H1 (cell line): ENCODE data around the gene PPP2R2D. TPM values are rescaled to one million over a fixed set of nuclear protein-coding genes. Genes with fewer than 3 reads are reported as not detected.

Experiments used
- CTCF ChIA-PET: fragments of 300-600 bp; sonication (Branson Sonifier 250); formaldehyde crosslinking; loops from one replicate; lab custom pipeline; 2021; ENCODE audit not compliant: partially characterized antibody; lab: Charles Lee
- POLR2A ChIA-PET: fragments of 300-600 bp; sonication (Branson Sonifier 250); formaldehyde crosslinking; loops from one replicate; lab custom pipeline; 2021; ENCODE audit warnings: inconsistent platforms; ENCODE audit not compliant: partially characterized antibody; lab: Charles Lee
- DNase-seq, 2 experiments: peaks; one replicate each; pipeline versions ENCODE4 v3.0.0 to v3.0.0-alpha.2; 2010 to 2022; ENCODE audit warnings: low spot score in 2 of 2, low read depth in 1 of 2, mixed read lengths in 1 of 2
- FAIRE-seq: peaks from 2 replicates; lab custom pipeline; 2011; peaks lifted over from hg19 to GRCh38; lab: Jason Lieb, UNC
- H2AFZ ChIP-seq: 2 replicates; pipeline ENCODE4 v1.8.1; 2012; ENCODE audit warnings: low read length, inconsistent platforms
- H2AK5ac ChIP-seq: 2 replicates; pipeline ENCODE4 v1.6.1; 2013; ENCODE audit warnings: low read depth, low read length
- H2BK120ac ChIP-seq: replicated peaks from 2 replicates; pipeline ENCODE3; 2013; ENCODE audit warnings: low read depth, low read length, inconsistent platforms
- H2BK12ac ChIP-seq: 2 replicates; pipeline ENCODE4 v1.6.1; 2013; ENCODE audit warnings: low read depth, low read length
- H2BK15ac ChIP-seq: 2 replicates; pipeline ENCODE4 v1.6.1; 2013; ENCODE audit warnings: low read length
- H2BK20ac ChIP-seq: 2 replicates; pipeline ENCODE4 v1.6.1; 2013; ENCODE audit warnings: low read length
- H2BK5ac ChIP-seq: 2 replicates; pipeline ENCODE4 v1.6.1; 2013; ENCODE audit warnings: low read depth, low read length
- H3K14ac ChIP-seq: 2 replicates; pipeline ENCODE4 v1.6.1; 2013; ENCODE audit warnings: inconsistent platforms; ENCODE audit not compliant: insufficient read length
- H3K18ac ChIP-seq: 2 replicates; pipeline ENCODE4 v1.6.1; 2013; ENCODE audit warnings: low read length; ENCODE audit errors: extremely low read depth
- H3K23ac ChIP-seq: 2 replicates; pipeline ENCODE4 v1.6.1; 2013; ENCODE audit warnings: inconsistent platforms; ENCODE audit not compliant: insufficient read length
- H3K23me2 ChIP-seq: 2 replicates; pipeline ENCODE4 v1.6.1; 2013; ENCODE audit warnings: low read depth, low read length
- H3K27ac ChIP-seq: 2 replicates; pipeline ENCODE4 v1.6.1; 2011; ENCODE audit warnings: low read depth, low read length, inconsistent platforms
- H3K27me3 ChIP-seq, 4 experiments: replicated peaks in 1 of 4; 1 replicate in 1 of 4; 2 replicates in 3 of 4; pipeline versions ENCODE4 v1.6.1 to v1.8.1; 2011 to 2013; ENCODE audit warnings: low read length in 3 of 4, mild to moderate bottlenecking in 3 of 4, inconsistent platforms in 2 of 4, mixed read lengths in 2 of 4, moderate library complexity in 1 of 4; ENCODE audit not compliant: control insufficient read depth in 3 of 4, insufficient read depth in 3 of 4; ENCODE audit errors: extremely low read depth in 1 of 4
- H3K36me3 ChIP-seq, 4 experiments: 2 replicates each; pipeline versions ENCODE4 v1.6.1 to v1.8.1; 2011 to 2013; ENCODE audit warnings: mild to moderate bottlenecking in 4 of 4, low read length in 3 of 4, moderate library complexity in 2 of 4, control low read depth in 1 of 4, inconsistent platforms in 1 of 4; ENCODE audit not compliant: insufficient read depth in 4 of 4, control insufficient read depth in 2 of 4
- H3K4ac ChIP-seq: replicated peaks from 2 replicates; pipeline ENCODE3; 2013; ENCODE audit warnings: low read length, low read depth, mixed read lengths, inconsistent platforms; ENCODE audit not compliant: insufficient read length
- H3K4me1 ChIP-seq, 4 experiments: replicated peaks in 1 of 4; 1 replicate in 1 of 4; 2 replicates in 3 of 4; pipeline versions ENCODE4 v1.6.1 to v1.8.1; 2011 to 2013; ENCODE audit warnings: low read length in 3 of 4, inconsistent platforms in 2 of 4, mixed read lengths in 1 of 4; ENCODE audit not compliant: insufficient read depth in 4 of 4, control insufficient read depth in 3 of 4
- H3K4me2 ChIP-seq, 2 experiments: 2 replicates each; pipeline versions ENCODE4 v1.6.1 to v1.8.1; 2011 to 2013; ENCODE audit warnings: low read depth in 2 of 2, low read length in 2 of 2, control low read depth in 1 of 2, inconsistent platforms in 1 of 2, mild to moderate bottlenecking in 1 of 2; ENCODE audit not compliant: insufficient read depth in 1 of 2
- H3K4me3 ChIP-seq, 4 experiments: fragments of 200-600, 300-600 bp in 1 of 4; sonication (generic), shearing (Covaris generic), sonication (Bioruptor Twin) in 1 of 4; 2 replicates each; pipeline versions ENCODE4 v1.5.1 to v1.8.1; 2011 to 2016; ENCODE audit warnings: low read length in 4 of 4, low read depth in 3 of 4, control low read depth in 2 of 4, inconsistent platforms in 2 of 4, mild to moderate bottlenecking in 2 of 4, mixed read lengths in 1 of 4, moderate library complexity in 1 of 4; ENCODE audit not compliant: insufficient read depth in 2 of 4; ENCODE audit errors: extremely low read depth in 1 of 4
- H3K56ac ChIP-seq: replicated peaks from 2 replicates; pipeline ENCODE3; 2013; ENCODE audit warnings: low read depth, mild to moderate bottlenecking, mixed read lengths, low read length, inconsistent platforms; ENCODE audit not compliant: insufficient read length
- H3K79me1 ChIP-seq: 2 replicates; pipeline ENCODE4 v1.6.1; 2013; ENCODE audit warnings: low read depth, low read length, control low read depth
- H3K79me2 ChIP-seq, 2 experiments: 2 replicates each; pipeline versions ENCODE4 v1.6.1 to v1.8.1; 2012 to 2013; ENCODE audit warnings: low read length in 2 of 2, mild to moderate bottlenecking in 2 of 2, inconsistent platforms in 1 of 2; ENCODE audit not compliant: insufficient read depth in 2 of 2, control insufficient read depth in 1 of 2
- H3K9ac ChIP-seq, 4 experiments: replicated peaks in 1 of 4; 1 replicate in 1 of 4; 2 replicates in 3 of 4; pipeline versions ENCODE4 v1.6.1 to v1.8.1; 2011 to 2013; ENCODE audit warnings: low read depth in 3 of 4, low read length in 3 of 4, control low read depth in 2 of 4, mild to moderate bottlenecking in 2 of 4, moderate library complexity in 2 of 4, inconsistent platforms in 1 of 4; ENCODE audit errors: extremely low read depth in 1 of 4
- H3K9me3 ChIP-seq, 2 experiments: 2 replicates each; pipeline versions ENCODE4 v1.6.1 to v1.8.1; 2012 to 2013; ENCODE audit warnings: mild to moderate bottlenecking in 2 of 2, moderate library complexity in 2 of 2, control low read depth in 1 of 2, inconsistent platforms in 1 of 2, low read depth in 1 of 2, low read length in 1 of 2, mixed read lengths in 1 of 2; ENCODE audit not compliant: insufficient read depth in 2 of 2
- H4K20me1 ChIP-seq, 2 experiments: replicated peaks in 1 of 2; 2 replicates each; pipeline versions ENCODE3 to v1.8.1; 2011 to 2013; ENCODE audit warnings: inconsistent platforms in 2 of 2, low read length in 2 of 2, mild to moderate bottlenecking in 1 of 2; ENCODE audit not compliant: insufficient read depth in 2 of 2, control insufficient read depth in 1 of 2
- H4K5ac ChIP-seq: 2 replicates; pipeline ENCODE4 v1.6.1; 2013; ENCODE audit warnings: low read length, low read depth, mixed read lengths, inconsistent platforms; ENCODE audit not compliant: insufficient read length
- H4K8ac ChIP-seq: 2 replicates; pipeline ENCODE4 v1.8.0; 2013; ENCODE audit warnings: mild to moderate bottlenecking, moderate library complexity, low read length, inconsistent platforms; ENCODE audit not compliant: insufficient read depth; ENCODE audit errors: extremely low read depth
- H4K91ac ChIP-seq: replicated peaks from 2 replicates; pipeline ENCODE3; 2013; ENCODE audit warnings: low read length, mixed read lengths, inconsistent platforms; ENCODE audit not compliant: insufficient read length
- ASH2L ChIP-seq: fragments of 200-600, 300-600 bp; sonication (generic); IDR thresholded peaks from one replicate; pipeline ENCODE4 v1.7.1; 2017; ENCODE audit warnings: low read length
- ATF3 ChIP-seq: IDR thresholded peaks from 2 replicates; pipeline ENCODE4 v1.6.1; 2011; ENCODE audit warnings: low read depth, mild to moderate bottlenecking, low read length; ENCODE audit not compliant: insufficient read depth
- EZH2 ChIP-seq: fragments of 200-600 bp; sonication (generic); IDR thresholded peaks from 2 replicates; pipeline ENCODE4 v1.7.1; 2012; ENCODE audit warnings: low read depth, mild to moderate bottlenecking, moderate library complexity, low read length, inconsistent platforms; ENCODE audit not compliant: severe bottlenecking
- KDM1A ChIP-seq: fragments of 200-600, 300-600 bp; sonication (generic); IDR thresholded peaks from 2 replicates; pipeline ENCODE4 v1.7.1; 2016; ENCODE audit warnings: mild to moderate bottlenecking, low read length, borderline replicate concordance
- WGBS, 2 experiments: shearing (Covaris generic) in 1 of 2; methylation state at CpG; one replicate each; pipeline versions ENCODE4 v1.1.6 to v1.1.7; 2013 to 2015; ENCODE audit warnings: low lambda C conversion rate in 2 of 2, mixed read lengths in 2 of 2, inconsistent platforms in 1 of 2, low coverage in 1 of 2, missing lambda C conversion rate in 1 of 2; ENCODE audit not compliant: insufficient replicate concordance in 2 of 2, insufficient coverage in 1 of 2, insufficient read length in 1 of 2; ENCODE audit errors: extremely low coverage in 1 of 2, missing lambda C conversion rate in 1 of 2; 5-methylcytosine and 5-hydroxymethylcytosine counted together
- polyA plus RNA-seq, 7 experiments: library from polyadenylated mRNA; depleted of rRNA in 3 of 7; stranded (reverse) in 5 of 7; unstranded in 2 of 7; fragments of >200 nt in 5 of 7; fragments of 200-250 nt in 2 of 7; gene quantifications; 1 replicate in 5 of 7; 2 replicates in 1 of 7; 4 replicates in 1 of 7; pipeline versions ENCODE4 v1.2.1 to v1.2.3, GENCODE V29; 2011 to 2013; ENCODE audit warnings: missing spikeins in 2 of 7, mixed read lengths in 2 of 7
- total RNA-seq: library from RNA; stranded (reverse); fragmentation: NEBNext Ultra II Directional; extraction: Animal tissue kit (Norgen Biotek cat#: 25700); gene quantifications from 2 replicates; pipeline ENCODE4 v1.2.1, GENCODE V29; 2021

The PPP2R2D gene
- total and polyA plus RNA-seq, 2 of the 8 experiments (the other 6 are each of a cell fraction or from before 2014, with no cell fraction given): 25.4 to 32.8 TPM

- Histone ChIP-seq H3K4ac (no peak overlapping the region), H3K79me1 (no peaks in the 10 kb centered on the region), H3K14ac (no peak overlapping the region), H2BK15ac (no peak overlapping the region), H4K8ac (no peak overlapping the region), H4K20me1 (no peaks in the 10 kb centered on the region), H2BK12ac (no peak overlapping the region), H3K79me2 (no peaks in the 10 kb centered on the region), H3K4me1 (no peaks in the 10 kb centered on the region), H4K5ac (no peak overlapping the region), H3K18ac (no peak overlapping the region), H4K91ac (no peak overlapping the region), H3K27me3 (no peaks in the 10 kb centered on the region), H3K27ac (no peak overlapping the region), H2BK20ac (no peak overlapping the region), H3K56ac (no peak overlapping the region), H2AFZ (no peak overlapping the region), H3K23ac (no peak overlapping the region), H3K4me3 (no peak overlapping the region), H3K9me3 (no peaks in the 10 kb centered on the region; a peak in 1 of 4 replicates), H3K23me2 (no peaks in the 10 kb centered on the region), H3K36me3 (no peaks in the 10 kb centered on the region), H2AK5ac (no peak overlapping the region), H3K4me2 (no peak overlapping the region), H2BK5ac (no peak overlapping the region), H3K9ac (no peak overlapping the region), H2BK120ac (no peak overlapping the region)
- CTCF ChIA-PET: interaction anchor here (0.7 kb wide), 1 partner anchor 321 kb away, joined by 3 read pairs; no protein-coding TSS in a partner anchor
- WGBS, 2 experiments: 78% methylated on average over 14 of the region's 14 CpGs; no CpG with 5 or more reads in 1 of the 2 experiments
- TF ChIP-seq ASH2L (no peak), EZH2 (no peak), KDM1A (no peak), ATF3 (no peak)
- POLR2A ChIA-PET: no interaction called here
- DNase-seq: no peak
- FAIRE-seq: no peak
Observed at GRCh38 chr10:131865223-131865917, 35.4 kb upstream of the PPP2R2D start.
